ENCODE data around the gene SLC25A12.

- no peak for TF ChIP-seq CTCF (IDR thresholded peaks at IDR 0.05; ENCODE audit: low read depth, low read length)
- TF ChIP-seq EZH2phosphoT487 (IDR thresholded peaks at IDR 0.05; ENCODE audit: low read depth), result no peak
Observed at GRCh38 chr2:171832489-171832888, 61.6 kb downstream of the SLC25A12 start.

Measured in OCI-LY3 (cell line).